HepG2 (cell line): ENCODE results near the gene FMNL2. TPM values are rescaled to one million over a fixed set of nuclear protein-coding genes. Genes with fewer than 3 reads are reported as not detected.

ENCODE experiments used
- ATAC-seq: fragments of 200-7000 bp; cut with Tn5 transposase; 3 replicates; pipeline ENCODE4 v1.9.1; 2020; ENCODE audit warnings: mild to moderate bottlenecking, moderate library complexity
- BruUV-seq: library from RNA; stranded (reverse); fragments of 400-500 nt; replicated peaks from 2 replicates; lab custom pipeline; 2021; lab: Mats Ljungman, UMichigan
- CTCF ChIA-PET: fragments of 300-600 bp; formaldehyde crosslinking; extraction: SDS; loops from one replicate; lab custom pipeline; 2021; ENCODE audit warnings: low total read pairs, inconsistent platforms, low intra/inter-chr PET ratio; lab: Yijun Ruan, JAX
- POLR2A ChIA-PET: fragments of 350-600 bp; sonication (Branson Sonifier 250); formaldehyde crosslinking; loops from one replicate; lab custom pipeline; 2020; ENCODE audit warnings: antibody characterized with exemption, inconsistent platforms; lab: Yijun Ruan, JAX
- DNase-seq: peaks from one replicate; pipeline ENCODE4 v3.0.0-alpha.2; 2015; ENCODE audit warnings: low spot score
- FAIRE-seq: peaks from 3 replicates; lab custom pipeline; 2011; peaks lifted over from hg19 to GRCh38; lab: Jason Lieb, UNC
- H2AFZ ChIP-seq: one replicate; pipeline ENCODE4 v1.6.1; 2011; ENCODE audit warnings: low read length, inconsistent platforms
- H3K27ac ChIP-seq: fragments of 300-600 bp; 3 replicates; pipeline ENCODE4 v1.8.0; 2011; ENCODE audit warnings: mixed run types, mild to moderate bottlenecking, mixed read lengths, low read length, inconsistent platforms; ENCODE audit not compliant: insufficient read depth; ENCODE audit errors: extremely low read length
- H3K27me3 ChIP-seq, 2 experiments: fragments of 200-600 bp in 1 of 2; 2 replicates in 1 of 2; 3 replicates in 1 of 2; pipeline versions ENCODE4 v1.6.0 to v1.8.0; 2011; ENCODE audit warnings: low read length in 2 of 2, mild to moderate bottlenecking in 2 of 2, moderate library complexity in 2 of 2, inconsistent platforms in 1 of 2; ENCODE audit not compliant: insufficient read depth in 2 of 2, control insufficient read depth in 1 of 2
- H3K36me3 ChIP-seq, 2 experiments: fragments of 200-600 bp in 1 of 2; replicated peaks in 1 of 2; 2 replicates in 1 of 2; 3 replicates in 1 of 2; pipeline versions ENCODE4 v1.5.1 to v1.8.0; 2011; ENCODE audit warnings: low read length in 2 of 2, inconsistent platforms in 1 of 2; ENCODE audit not compliant: insufficient read depth in 2 of 2, control insufficient read depth in 1 of 2
- H3K4me1 ChIP-seq: 2 replicates; pipeline ENCODE4 v1.5.1; 2012; ENCODE audit warnings: low read length, inconsistent platforms; ENCODE audit not compliant: insufficient read depth
- H3K4me2 ChIP-seq: 2 replicates; pipeline ENCODE4 v1.6.0; 2011; ENCODE audit warnings: low read depth, low read length, inconsistent platforms
- H3K4me3 ChIP-seq, 3 experiments: fragments of 200-600 bp in 1 of 3; sonication (generic), shearing (Covaris generic) in 1 of 3; replicated peaks in 1 of 3; 2 replicates each; pipeline ENCODE4 v1.5.1; 2011 to 2016; ENCODE audit warnings: low read length in 3 of 3, inconsistent platforms in 2 of 3, low read depth in 2 of 3, mild to moderate bottlenecking in 2 of 3, control low read depth in 1 of 3, mixed read lengths in 1 of 3; ENCODE audit not compliant: insufficient read depth in 1 of 3
- H3K79me2 ChIP-seq: one replicate; pipeline ENCODE4 v1.6.1; 2011; ENCODE audit warnings: low read length, inconsistent platforms; ENCODE audit not compliant: insufficient read depth
- H3K9ac ChIP-seq: 2 replicates; pipeline ENCODE4 v1.6.0; 2011; ENCODE audit warnings: mild to moderate bottlenecking, low read depth, low read length, inconsistent platforms; ENCODE audit not compliant: insufficient read depth
- H3K9me3 ChIP-seq: 2 replicates; pipeline ENCODE4 v1.5.1; 2012; ENCODE audit warnings: mild to moderate bottlenecking, low read length
- H4K20me1 ChIP-seq: 2 replicates; pipeline ENCODE4 v1.6.0; 2011; ENCODE audit warnings: inconsistent platforms, mild to moderate bottlenecking, low read length, moderate library complexity; ENCODE audit not compliant: insufficient read depth
- CBX5 ChIP-seq: sonication (generic); formaldehyde crosslinking; IDR thresholded peaks from 2 replicates; pipeline ENCODE4 v1.4.0; 2020; ENCODE audit warnings: missing genetic modification reagents, borderline replicate concordance
- FOXK2 ChIP-seq: fragments of 450-650 bp; IDR thresholded peaks from 2 replicates; pipeline ENCODE4 v1.6.1; 2016
- MAZ ChIP-seq, 2 experiments: sonication (generic) in 1 of 2; formaldehyde crosslinking in 1 of 2; IDR thresholded peaks; 2 replicates each; pipeline versions ENCODE4 v1.5.0 to v1.6.1; 2012 to 2020; ENCODE audit warnings: low read depth in 2 of 2, mild to moderate bottlenecking in 2 of 2, borderline replicate concordance in 1 of 2, improper control_type of control experiment in 1 of 2, low read length in 1 of 2, missing genetic modification reagents in 1 of 2, moderate library complexity in 1 of 2
- NFYC ChIP-seq: IDR thresholded peaks from 2 replicates; pipeline ENCODE4 v1.6.1; 2016; ENCODE audit warnings: missing genetic modification reagents, missing compliant biosample characterization
- REL ChIP-seq: sonication (generic); formaldehyde crosslinking; conservative IDR thresholded peaks from 2 replicates; pipeline ENCODE4 v1.8.0; 2022; ENCODE audit warnings: mild to moderate bottlenecking, missing genetic modification reagents, moderate library complexity
- SMAD3 ChIP-seq: sonication (generic); formaldehyde crosslinking; IDR thresholded peaks from 2 replicates; pipeline ENCODE4 v1.4.0; 2020; ENCODE audit warnings: missing genetic modification reagents
- ZNF274 ChIP-seq: sonication (generic); formaldehyde crosslinking; IDR thresholded peaks from 2 replicates; pipeline ENCODE4 v1.5.1; 2020; ENCODE audit warnings: mild to moderate bottlenecking, missing genetic modification reagents
- ZNF747 ChIP-seq: sonication (generic); formaldehyde crosslinking; IDR thresholded peaks from 2 replicates; pipeline ENCODE4 v1.8.1; 2023; ENCODE audit warnings: missing genetic modification reagents, mild to moderate bottlenecking, borderline replicate concordance
- ZNF878 ChIP-seq: sonication (generic); formaldehyde crosslinking; IDR thresholded peaks from 2 replicates; pipeline ENCODE4 v1.8.1; 2023; ENCODE audit warnings: mild to moderate bottlenecking, missing genetic modification reagents, moderate library complexity
- ZSCAN12 ChIP-seq: sonication (generic); formaldehyde crosslinking; IDR thresholded peaks from 2 replicates; pipeline ENCODE4 v1.9.0; 2021; ENCODE audit warnings: mild to moderate bottlenecking, missing genetic modification reagents
- WGBS: methylation state at CpG from one replicate; pipeline ENCODE4 v1.1.6; 2017; ENCODE audit warnings: low lambda C conversion rate; 5-methylcytosine and 5-hydroxymethylcytosine counted together
- in situ Hi-C: cut with HindIII; loops from 2 replicates; pipeline ENCODE4 v1.10.0; 2017; ENCODE audit warnings: low pct_unique_long_range_greater_than_20kb; ENCODE audit not compliant: extremely low pct_ligation_motif_present
- intact Hi-C: fragments of 100-400 bp; cut with micrococcal nuclease; formaldehyde crosslinking; loops from one replicate; pipeline ENCODE4 v1.10.0; 2022; ENCODE audit not compliant: unreplicated experiment
- polyA plus RNA-seq, 8 experiments: library from polyadenylated mRNA; depleted of rRNA in 3 of 8; stranded (reverse) in 7 of 8; unstranded in 1 of 8; fragments of >200 nt; fragmentation: Illumina TruSeq in 4 of 8; extraction: Trizol in 4 of 8; gene quantifications; 2 replicates each; pipeline versions ENCODE4 v1.2.1 to v1.2.3, GENCODE V29; 2011 to 2016; ENCODE audit warnings: low read depth in 4 of 8, missing spikeins in 1 of 8, mixed read lengths in 1 of 8; ENCODE audit not compliant: insufficient read depth in 1 of 8
- total RNA-seq, 5 experiments: library from RNA; depleted of rRNA; stranded (reverse); fragments of >200 nt; fragmentation: Illumina TruSeq; extraction: Trizol; gene quantifications; 2 replicates each; pipeline ENCODE4 v1.2.3, GENCODE V29; 2016; ENCODE audit warnings: low read depth in 1 of 5
- TF ChIP-seq, protein P1 (sequence below): fragments of 450-650 bp; IDR thresholded peaks from 2 replicates; pipeline ENCODE4 v1.6.1; 2016
- TF ChIP-seq, protein P2 (sequence below): sonication (generic); formaldehyde crosslinking; IDR thresholded peaks from 2 replicates; pipeline ENCODE4 v1.4.0; 2020; ENCODE audit warnings: missing genetic modification reagents, mild to moderate bottlenecking, borderline replicate concordance
- TF ChIP-seq, protein P3 (sequence below): sonication (generic); formaldehyde crosslinking; IDR thresholded peaks from 2 replicates; pipeline ENCODE4 v1.9.0; 2021; ENCODE audit warnings: missing genetic modification reagents, borderline replicate concordance

Gene FMNL2
- total and polyA plus RNA-seq, 2 of the 13 experiments (the other 11 are each of a cell fraction or from before 2014, with no cell fraction given), result 66.5 to 67.7 TPM

DNA sequence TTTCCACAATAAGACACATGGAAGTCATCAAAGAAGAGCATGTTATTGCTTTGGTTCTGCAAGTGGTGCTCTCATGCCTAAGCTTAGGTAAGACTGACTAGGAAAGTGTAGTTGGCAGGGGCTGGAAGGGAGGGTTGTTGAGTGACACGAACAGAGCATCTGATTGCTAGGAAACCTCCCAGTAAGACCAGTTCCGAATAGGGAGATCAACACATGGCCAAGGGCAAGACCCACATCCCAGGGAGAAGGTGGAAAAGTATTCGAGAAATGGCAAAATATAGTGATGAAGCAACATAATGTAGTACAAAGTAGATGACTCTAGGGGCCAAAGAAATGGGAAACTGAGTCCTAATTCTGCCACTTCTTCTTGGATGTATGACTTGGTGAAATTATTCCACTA, 33.8 kb upstream of the FMNL2 start:
- POLR2A ChIA-PET, result no interaction called here
- H3K4me2 ChIP-seq, result no peak overlapping the region
- no peaks in the 10 kb centered on the region for H3K9me3 ChIP-seq
- no peaks in the 10 kb centered on the region for H3K79me2 ChIP-seq
- no peak for TF ChIP-seq ZNF878
- TF ChIP-seq NFYC (CRISPR knock-in tag), result no peak
- TF ChIP-seq ZSCAN12 (CRISPR knock-in tag), result no peak
- no peak for TF ChIP-seq MAZ (IDR thresholded peaks at IDR 0.05; ENCODE audit: borderline replicate concordance, low read depth, low read length)
- no peak for TF ChIP-seq MAZ (CRISPR knock-in tag; IDR thresholded peaks at IDR 0.05; ENCODE audit: low read depth)
- TF ChIP-seq, protein P1, sequence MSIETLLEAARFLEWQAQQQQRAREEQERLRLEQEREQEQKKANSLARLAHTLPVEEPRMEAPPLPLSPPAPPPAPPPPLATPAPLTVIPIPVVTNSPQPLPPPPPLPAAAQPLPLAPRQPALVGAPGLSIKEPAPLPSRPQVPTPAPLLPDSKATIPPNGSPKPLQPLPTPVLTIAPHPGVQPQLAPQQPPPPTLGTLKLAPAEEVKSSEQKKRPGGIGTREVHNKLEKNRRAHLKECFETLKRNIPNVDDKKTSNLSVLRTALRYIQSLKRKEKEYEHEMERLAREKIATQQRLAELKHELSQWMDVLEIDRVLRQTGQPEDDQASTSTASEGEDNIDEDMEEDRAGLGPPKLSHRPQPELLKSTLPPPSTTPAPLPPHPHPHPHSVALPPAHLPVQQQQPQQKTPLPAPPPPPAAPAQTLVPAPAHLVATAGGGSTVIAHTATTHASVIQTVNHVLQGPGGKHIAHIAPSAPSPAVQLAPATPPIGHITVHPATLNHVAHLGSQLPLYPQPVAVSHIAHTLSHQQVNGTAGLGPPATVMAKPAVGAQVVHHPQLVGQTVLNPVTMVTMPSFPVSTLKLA, result 0 out of 2 replicates have a peak, but pooled peaks have one; percentile 8
- no peak for TF ChIP-seq ZNF747
- TF ChIP-seq FOXK2, result no peak
- BruUV-seq, result no TSS peak
- H4K20me1 ChIP-seq, result no peaks in the 10 kb centered on the region
- ATAC-seq, result no peak
- no peak overlapping the region for H3K27ac ChIP-seq
- in situ Hi-C loops (no loop called here), intact Hi-C loops (no loop called here)
- CTCF ChIA-PET, result no interaction called here
- no peak overlapping the region for H2AFZ ChIP-seq
- no peak for FAIRE-seq
- no peaks in the 10 kb centered on the region for H3K4me1 ChIP-seq
- no peaks in the 10 kb centered on the region for H3K36me3 ChIP-seq
- no peak overlapping the region for H3K9ac ChIP-seq
- no peak for DNase-seq
- WGBS, result 4% methylated on average over 3 of the region's 3 CpGs
- H3K27me3 ChIP-seq, result peaks cover 0 to 23% of the 10 kb centered on the region in 2 experiments; a peak in 2 of 5 replicates
- no peak overlapping the region for H3K4me3 ChIP-seq

DNA sequence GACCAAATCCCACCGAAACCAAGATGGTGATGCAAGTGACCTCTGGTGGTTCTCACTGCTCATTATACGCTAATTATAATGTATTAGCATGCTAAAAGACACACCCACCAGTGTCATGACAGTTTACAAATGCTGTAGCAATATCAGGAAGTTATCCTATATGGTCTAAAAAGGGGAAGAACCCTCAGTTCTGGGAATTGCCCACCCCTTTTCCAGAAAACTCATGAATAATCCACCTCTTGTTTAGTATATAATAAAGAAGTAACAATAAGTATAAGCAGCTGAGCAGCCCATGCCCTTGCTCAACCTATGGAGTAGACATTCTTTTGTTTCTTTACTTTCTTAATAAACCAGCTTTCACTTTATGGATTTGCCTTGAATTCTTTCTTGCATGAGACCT, 31.0 kb upstream of the FMNL2 start:
- H3K4me2 ChIP-seq, result no peak overlapping the region
- intact Hi-C loops, result no loop called here
- BruUV-seq, result no TSS peak
- no peak for FAIRE-seq
- no peak overlapping the region for H3K9ac ChIP-seq
- ChIA-PET POLR2A (no interaction called here), CTCF (no interaction called here)
- H3K9me3 ChIP-seq, result no peaks in the 10 kb centered on the region
- H3K4me3 ChIP-seq, result no peak overlapping the region
- no peak for DNase-seq
- in situ Hi-C loops, result no loop called here
- ATAC-seq, result no peak
- no peak overlapping the region for H3K27ac ChIP-seq
- H3K27me3 ChIP-seq, result peaks cover 0 to 23% of the 10 kb centered on the region in 2 experiments; a peak in 2 of 5 replicates
- no peaks in the 10 kb centered on the region for H3K4me1 ChIP-seq
- H4K20me1 ChIP-seq, result no peaks in the 10 kb centered on the region
- no peaks in the 10 kb centered on the region for H3K36me3 ChIP-seq
- no peak overlapping the region for H2AFZ ChIP-seq
- no peaks in the 10 kb centered on the region for H3K79me2 ChIP-seq
- WGBS, result 5% methylated on average over 2 of the region's 2 CpGs
- TF ChIP-seq ZNF274, result no peak
- TF ChIP-seq SMAD3 (CRISPR knock-in tag), result no peak
- TF ChIP-seq, protein P2, sequence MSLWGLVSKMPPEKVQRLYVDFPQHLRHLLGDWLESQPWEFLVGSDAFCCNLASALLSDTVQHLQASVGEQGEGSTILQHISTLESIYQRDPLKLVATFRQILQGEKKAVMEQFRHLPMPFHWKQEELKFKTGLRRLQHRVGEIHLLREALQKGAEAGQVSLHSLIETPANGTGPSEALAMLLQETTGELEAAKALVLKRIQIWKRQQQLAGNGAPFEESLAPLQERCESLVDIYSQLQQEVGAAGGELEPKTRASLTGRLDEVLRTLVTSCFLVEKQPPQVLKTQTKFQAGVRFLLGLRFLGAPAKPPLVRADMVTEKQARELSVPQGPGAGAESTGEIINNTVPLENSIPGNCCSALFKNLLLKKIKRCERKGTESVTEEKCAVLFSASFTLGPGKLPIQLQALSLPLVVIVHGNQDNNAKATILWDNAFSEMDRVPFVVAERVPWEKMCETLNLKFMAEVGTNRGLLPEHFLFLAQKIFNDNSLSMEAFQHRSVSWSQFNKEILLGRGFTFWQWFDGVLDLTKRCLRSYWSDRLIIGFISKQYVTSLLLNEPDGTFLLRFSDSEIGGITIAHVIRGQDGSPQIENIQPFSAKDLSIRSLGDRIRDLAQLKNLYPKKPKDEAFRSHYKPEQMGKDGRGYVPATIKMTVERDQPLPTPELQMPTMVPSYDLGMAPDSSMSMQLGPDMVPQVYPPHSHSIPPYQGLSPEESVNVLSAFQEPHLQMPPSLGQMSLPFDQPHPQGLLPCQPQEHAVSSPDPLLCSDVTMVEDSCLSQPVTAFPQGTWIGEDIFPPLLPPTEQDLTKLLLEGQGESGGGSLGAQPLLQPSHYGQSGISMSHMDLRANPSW (CRISPR knock-in tag), result no peak
- no peak for TF ChIP-seq CBX5 (CRISPR knock-in tag)
- TF ChIP-seq, protein P3, sequence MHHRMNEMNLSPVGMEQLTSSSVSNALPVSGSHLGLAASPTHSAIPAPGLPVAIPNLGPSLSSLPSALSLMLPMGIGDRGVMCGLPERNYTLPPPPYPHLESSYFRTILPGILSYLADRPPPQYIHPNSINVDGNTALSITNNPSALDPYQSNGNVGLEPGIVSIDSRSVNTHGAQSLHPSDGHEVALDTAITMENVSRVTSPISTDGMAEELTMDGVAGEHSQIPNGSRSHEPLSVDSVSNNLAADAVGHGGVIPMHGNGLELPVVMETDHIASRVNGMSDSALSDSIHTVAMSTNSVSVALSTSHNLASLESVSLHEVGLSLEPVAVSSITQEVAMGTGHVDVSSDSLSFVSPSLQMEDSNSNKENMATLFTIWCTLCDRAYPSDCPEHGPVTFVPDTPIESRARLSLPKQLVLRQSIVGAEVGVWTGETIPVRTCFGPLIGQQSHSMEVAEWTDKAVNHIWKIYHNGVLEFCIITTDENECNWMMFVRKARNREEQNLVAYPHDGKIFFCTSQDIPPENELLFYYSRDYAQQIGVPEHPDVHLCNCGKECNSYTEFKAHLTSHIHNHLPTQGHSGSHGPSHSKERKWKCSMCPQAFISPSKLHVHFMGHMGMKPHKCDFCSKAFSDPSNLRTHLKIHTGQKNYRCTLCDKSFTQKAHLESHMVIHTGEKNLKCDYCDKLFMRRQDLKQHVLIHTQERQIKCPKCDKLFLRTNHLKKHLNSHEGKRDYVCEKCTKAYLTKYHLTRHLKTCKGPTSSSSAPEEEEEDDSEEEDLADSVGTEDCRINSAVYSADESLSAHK (CRISPR knock-in tag), result no peak
- TF ChIP-seq REL (CRISPR knock-in tag), result no peak
